ENCODE data around the gene CFAP100. TPM values are rescaled to one million over a fixed set of nuclear protein-coding genes. Genes with fewer than 3 reads are reported as not detected.
A peak's percentile ranks its signal among the peaks of the same experiment; 100 is the strongest.

Gene CFAP100
- total and polyA plus RNA-seq, 10 of the 15 experiments (the other 5 are each of a cell fraction or from before 2014, with no cell fraction given): 0.04 to 0.27 TPM; not detected in 8

- TF ChIP-seq IKZF1 (conservative IDR thresholded peaks at IDR 0.05): peak; percentile 50
- TF ChIP-seq ZBTB4 (CRISPR knock-in tag; IDR thresholded peaks at IDR 0.05): no peak
- TF ChIP-seq ATF3 (IDR thresholded peaks at IDR 0.05; ENCODE audit: borderline replicate concordance, extremely low read depth, low read depth, low read length): no peak
- no peak for TF ChIP-seq ZNF24 (IDR thresholded peaks at IDR 0.05)
- peak; percentile 68 for TF ChIP-seq RAD21 (IDR thresholded peaks at IDR 0.05; ENCODE audit: insufficient read depth, low read depth, low read length)
- TF ChIP-seq BHLHE40 (IDR thresholded peaks at IDR 0.05; ENCODE audit: borderline replicate concordance in 1 of 2, low read depth in 2 of 2, low read length in 1 of 2): peak in 1 of 2 experiments; percentile 33; a peak in 1 of 4 replicates
- TF ChIP-seq USF1 (IDR thresholded peaks at IDR 0.05; ENCODE audit: borderline replicate concordance, extremely low read length, insufficient read depth, low read depth, low read length): no peak
- no peak for TF ChIP-seq HSF1 (IDR thresholded peaks at IDR 0.05; ENCODE audit: low read depth, low read length)
Observed at GRCh38 chr3:126389112-126389793, 5.5 kb upstream of the CFAP100 start (continued).

Data from GM12878 (cell line).